Measurements from ENCODE around the gene XPNPEP2.

GRCh38 chrX:129719268-129719667 lies 19.5 kb upstream of the XPNPEP2 start:
- no peak for TF ChIP-seq AR (CRISPR knock-in tag; IDR thresholded peaks at IDR 0.05)
- TF ChIP-seq ATF2 (CRISPR knock-in tag; IDR thresholded peaks at IDR 0.05; ENCODE audit: borderline replicate concordance, low read depth) = no peak
